Daoy (cell line): Measurements from ENCODE around the gene PRICKLE2. TPM values are rescaled to one million over a fixed set of nuclear protein-coding genes. Genes with fewer than 3 reads are reported as not detected.
A peak's percentile ranks its signal among the peaks of the same experiment; 100 is the strongest.

Experiments used
- DNase-seq: peaks from one replicate; pipeline ENCODE4 v3.0.0-alpha.2; 2015; ENCODE audit warnings: low read depth
- total RNA-seq: library from RNA; depleted of rRNA; stranded (reverse); fragments of >200 nt; shearing (Covaris generic); gene quantifications from 2 replicates; pipeline ENCODE4 v1.2.3, GENCODE V29; 2014

The PRICKLE2 gene
- total RNA-seq, 1 experiment from 2014 or later = 13.0 TPM

- peak; percentile 43 for DNase-seq
These were observed 34.5 kb downstream of the PRICKLE2 start for GRCh38 chr3:64190517-64191515.

- peak; percentile 91 for DNase-seq
These were observed 36.3 kb downstream of the PRICKLE2 start for GRCh38 chr3:64188810-64189560.

DNA sequence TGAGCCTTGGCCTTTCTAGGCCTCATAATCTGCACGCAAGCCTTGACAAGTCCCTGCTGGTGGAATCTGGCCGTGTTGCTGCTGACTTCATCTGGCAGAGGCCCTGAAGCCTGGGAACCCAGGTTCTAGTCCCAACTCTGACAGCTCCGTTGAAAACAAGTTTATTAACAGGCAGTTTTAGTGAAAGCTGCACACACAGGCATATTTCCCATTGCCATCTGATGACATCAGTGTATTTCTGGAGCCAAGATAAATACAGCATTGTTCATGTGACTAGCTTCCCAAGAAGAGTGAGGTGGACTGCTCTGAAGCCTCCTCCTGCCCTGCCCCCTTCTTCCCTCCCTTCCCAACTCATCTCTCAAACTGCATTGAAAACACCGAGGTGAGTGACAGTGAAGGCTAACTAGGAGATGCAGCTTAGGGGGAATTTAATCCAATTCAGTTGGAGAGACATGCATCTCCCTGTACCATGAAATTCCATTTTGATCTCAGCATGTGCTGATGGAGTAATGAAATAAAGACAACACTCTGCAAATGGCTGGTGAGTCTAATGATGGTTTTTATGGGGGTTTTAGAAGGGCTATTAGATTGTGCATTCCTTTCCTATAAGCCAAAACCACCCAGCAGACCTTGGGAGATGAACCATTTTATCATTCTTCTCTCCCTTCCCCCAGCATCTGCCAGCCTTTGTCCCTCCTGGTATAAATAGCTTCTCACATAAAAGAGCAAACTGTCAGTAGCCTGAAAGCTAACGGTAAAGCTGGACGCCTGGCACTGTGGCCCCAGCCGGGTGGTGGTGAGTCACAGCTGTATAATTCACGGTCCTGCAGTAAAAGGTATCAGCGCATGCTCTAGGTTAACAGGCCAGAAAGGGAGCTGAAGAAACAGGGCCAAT, 38.0 kb downstream of the PRICKLE2 start:
- DNase-seq = peak; percentile 92

DNA sequence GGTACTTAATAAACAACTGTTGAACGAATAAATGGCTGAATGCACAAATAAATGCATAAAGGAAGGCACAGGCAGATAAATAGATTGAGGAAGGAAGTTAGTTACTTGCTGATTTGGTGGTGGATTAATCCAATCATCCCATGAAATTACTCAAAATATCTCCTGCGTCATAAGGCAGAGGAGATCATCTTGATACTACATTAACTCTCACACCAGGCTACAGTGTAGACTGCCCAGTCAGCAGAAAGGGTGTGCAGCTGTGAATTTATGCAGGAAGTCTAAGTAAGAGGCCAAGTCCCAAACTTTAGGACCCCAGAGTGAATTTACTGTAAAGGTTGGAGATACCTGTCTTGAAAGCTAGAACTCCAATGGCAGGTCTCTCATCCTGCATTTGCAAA, 38.6 kb downstream of the PRICKLE2 start:
- no peak for DNase-seq

DNA sequence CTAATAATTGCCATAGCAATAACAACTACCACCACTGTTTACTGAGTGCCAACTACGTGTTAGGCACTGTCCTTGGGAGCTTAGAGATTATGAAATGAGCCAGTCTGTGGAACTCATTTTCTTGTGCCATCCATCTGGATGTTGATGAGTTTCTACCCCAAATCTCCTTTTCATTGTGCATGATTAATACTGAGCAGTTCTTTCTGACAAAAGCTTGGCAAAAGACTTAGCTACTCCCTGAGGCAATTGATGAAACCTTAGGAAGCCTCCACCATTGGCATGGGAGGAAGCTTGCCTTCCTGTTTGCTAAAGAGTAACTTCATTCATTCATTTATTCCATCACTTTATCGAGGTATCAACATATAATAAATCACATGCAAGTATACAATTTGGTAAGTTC, 39.8 kb downstream of the PRICKLE2 start:
- no peak for DNase-seq

- DNase-seq = peak; percentile 65
These were observed 40.6 kb downstream of the PRICKLE2 start for GRCh38 chr3:64184621-64185020.

GRCh38 chr3:64179860-64180259, 45.4 kb downstream of the PRICKLE2 start:
- DNase-seq = no peak

GRCh38 chr3:64179249-64179648, 46.0 kb downstream of the PRICKLE2 start:
- no peak for DNase-seq

DNA sequence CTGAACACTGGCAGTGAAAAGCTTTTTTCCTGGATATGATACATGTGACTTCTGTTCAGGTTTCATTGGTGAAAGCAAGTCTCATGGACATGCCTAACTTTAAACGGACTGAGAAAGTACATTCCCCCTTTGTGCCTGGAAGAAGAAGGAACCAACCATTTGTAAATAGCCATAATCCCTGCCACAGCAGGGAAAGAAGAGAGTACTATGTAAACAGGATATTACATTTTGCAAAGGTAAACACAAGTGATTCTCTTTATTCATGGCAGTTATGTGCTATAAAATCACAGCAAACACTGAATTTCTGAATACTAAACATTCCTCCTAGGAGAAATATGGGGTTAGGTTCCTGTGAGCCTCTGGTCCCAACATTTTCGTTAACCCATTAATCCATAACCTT, 46.8 kb downstream of the PRICKLE2 start:
- no peak for DNase-seq

DNA sequence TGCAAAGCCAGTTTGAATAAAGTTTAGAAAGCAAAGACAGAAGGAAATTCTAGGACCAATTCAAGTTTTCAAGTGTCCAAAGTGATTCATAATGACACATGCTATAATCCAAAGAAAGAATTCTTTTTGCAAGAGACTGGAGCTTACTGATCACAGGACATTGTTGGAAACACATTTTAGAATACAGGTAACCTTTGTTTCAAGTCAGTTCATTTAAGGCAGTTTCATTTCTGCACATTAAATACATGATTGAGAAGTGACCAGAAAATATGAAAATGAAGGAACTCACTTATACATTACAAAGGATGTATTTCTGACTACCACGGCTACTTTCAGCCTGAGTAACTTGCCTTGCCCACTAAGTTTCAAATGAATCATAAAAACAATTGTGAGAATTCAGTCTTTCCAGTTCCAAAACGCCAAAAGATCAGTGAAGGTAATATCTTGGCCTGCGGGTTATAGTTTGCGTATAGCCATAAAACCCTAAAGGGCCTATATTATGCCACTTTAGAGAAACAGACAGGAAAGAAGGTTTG, 48.7 kb downstream of the PRICKLE2 start:
- peak; percentile 19 for DNase-seq

DNA sequence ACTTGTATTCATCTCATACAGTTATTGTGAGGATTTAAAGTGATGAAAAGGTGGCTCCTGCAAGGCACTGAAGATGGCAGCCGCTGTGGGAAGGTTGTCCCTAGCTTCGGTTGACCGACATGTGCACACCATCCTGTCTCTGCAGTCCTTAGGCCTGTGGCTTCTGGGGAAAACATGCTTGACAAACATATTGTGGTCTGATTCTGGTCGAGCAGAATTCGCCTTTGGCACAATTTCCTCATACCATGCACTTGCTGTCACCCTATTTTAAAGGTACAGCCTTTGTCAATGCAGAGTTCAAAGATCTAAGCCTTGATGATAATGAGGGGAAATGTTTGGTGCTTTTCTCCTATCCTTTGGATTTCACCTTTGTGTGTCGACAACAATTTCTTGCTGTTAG, 50.9 kb downstream of the PRICKLE2 start:
- peak; percentile 11 for DNase-seq

GRCh38 chr3:64173563-64173962, 51.7 kb downstream of the PRICKLE2 start:
- DNase-seq = no peak

GRCh38 chr3:64170270-64170669, 55.0 kb downstream of the PRICKLE2 start:
- no peak for DNase-seq

- DNase-seq = no peak
These were observed 57.4 kb downstream of the PRICKLE2 start for GRCh38 chr3:64167868-64168267.

GRCh38 chr3:64167351-64167750, 57.9 kb downstream of the PRICKLE2 start:
- no peak for DNase-seq

- no peak for DNase-seq
These were observed 58.6 kb downstream of the PRICKLE2 start for GRCh38 chr3:64166584-64167162.

GRCh38 chr3:64164349-64164748, 60.9 kb downstream of the PRICKLE2 start:
- DNase-seq = no peak

GRCh38 chr3:64163755-64164148, 61.5 kb downstream of the PRICKLE2 start:
- DNase-seq = peak; percentile 72

- DNase-seq = no peak
These were observed 62.1 kb downstream of the PRICKLE2 start for GRCh38 chr3:64163019-64163754.

DNA sequence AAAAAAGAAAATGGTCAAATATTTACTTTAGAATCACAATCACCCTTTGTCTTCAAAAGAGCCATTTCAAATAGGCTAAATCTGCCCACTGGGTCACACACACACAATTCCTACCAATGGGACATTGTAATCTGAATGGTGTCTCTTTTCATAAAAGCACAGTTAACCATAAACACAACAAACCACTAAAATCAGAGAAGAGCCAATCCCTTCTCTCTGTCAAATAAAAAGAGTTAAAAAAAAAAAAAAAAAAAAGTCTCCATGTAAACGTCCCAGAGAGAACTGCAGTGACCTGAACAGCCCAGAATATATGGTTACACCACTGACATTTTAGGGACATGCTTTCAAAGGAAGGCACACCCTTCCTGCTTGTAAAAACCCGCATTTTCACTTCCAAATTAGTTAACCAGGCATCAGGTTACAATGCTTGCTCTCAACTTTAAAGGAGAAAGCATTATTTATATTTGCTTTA, 63.7 kb downstream of the PRICKLE2 start:
- no peak for DNase-seq
